ENCODE results near the gene FLT4.

Gene FLT4

GRCh38 chr5:180607861-180608571, 41.4 kb downstream of the FLT4 start:
- no peak for DNase-seq (ENCODE audit: low read depth in 2 of 2)

- DNase-seq (ENCODE audit: low read depth in 2 of 2), result no peak
These were observed 43.1 kb downstream of the FLT4 start for GRCh38 chr5:180606215-180606785.

GRCh38 chr5:180605554-180606214, 43.7 kb downstream of the FLT4 start:
- peak; percentile 27 to 68 for DNase-seq (ENCODE audit: low read depth in 2 of 2)

GRCh38 chr5:180604271-180604670, 45.1 kb downstream of the FLT4 start:
- DNase-seq (ENCODE audit: low read depth in 2 of 2), result no peak

DNA sequence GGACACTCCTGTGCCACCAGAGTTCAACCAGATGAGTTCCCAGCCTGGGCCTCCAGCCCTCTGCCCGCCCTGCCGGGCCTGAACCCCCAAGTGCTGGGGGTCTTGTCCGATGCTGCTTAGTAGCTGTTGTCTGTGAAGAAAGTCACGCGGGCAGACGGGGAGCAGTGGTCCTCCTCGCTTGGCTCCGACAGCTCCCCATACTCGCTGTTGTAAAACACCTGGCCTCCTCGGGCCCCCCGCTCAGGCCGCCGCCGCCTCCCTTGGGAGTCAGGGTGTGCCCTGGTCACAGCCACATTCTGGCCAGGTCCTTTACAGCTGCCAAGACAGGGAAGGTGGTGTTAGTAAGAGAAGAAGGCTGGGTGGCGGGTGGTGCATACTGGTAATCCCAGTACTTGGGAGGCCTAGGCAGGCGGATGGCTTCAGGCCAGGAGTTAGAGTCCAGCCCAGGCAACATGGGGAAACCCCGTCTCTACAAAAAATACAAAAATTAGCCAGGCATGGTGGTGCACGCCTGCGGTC, 46.3 kb downstream of the FLT4 start:
- DNase-seq (ENCODE audit: low read depth in 2 of 2), result no peak

DNA sequence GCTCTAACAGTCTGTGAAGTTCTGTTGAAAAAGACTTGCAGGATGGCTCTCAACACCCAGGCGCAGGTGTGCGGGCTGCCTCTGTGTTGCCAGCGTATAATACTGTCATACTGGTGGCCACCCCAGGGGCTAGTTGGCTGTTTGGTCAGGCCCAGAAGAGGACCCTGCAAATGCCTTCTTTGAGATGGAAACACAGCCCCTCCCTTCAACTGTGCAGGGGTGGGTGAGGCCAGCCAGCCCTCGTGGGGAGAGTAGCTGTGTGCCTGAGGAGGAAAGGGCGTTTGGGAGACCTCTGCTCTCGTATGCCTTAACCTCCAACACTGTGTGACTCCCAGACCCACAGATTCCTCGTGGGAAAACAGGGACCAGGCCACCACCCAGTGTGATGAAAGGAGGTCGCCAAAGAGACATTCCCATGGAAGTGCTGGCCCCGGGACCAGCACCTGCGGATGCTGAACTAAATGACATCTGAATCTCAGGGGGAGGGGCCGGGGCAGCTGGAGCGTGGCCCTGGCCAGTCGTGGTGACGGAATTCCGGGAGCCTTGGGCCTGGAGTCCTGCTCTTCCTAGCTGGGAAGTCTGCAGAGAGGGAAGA, 46.8 kb downstream of the FLT4 start:
- no peak for DNase-seq (ENCODE audit: low read depth in 2 of 2)

- DNase-seq (ENCODE audit: low read depth in 2 of 2), result no peak
These were observed 47.6 kb downstream of the FLT4 start for GRCh38 chr5:180601591-180602480.

DNA sequence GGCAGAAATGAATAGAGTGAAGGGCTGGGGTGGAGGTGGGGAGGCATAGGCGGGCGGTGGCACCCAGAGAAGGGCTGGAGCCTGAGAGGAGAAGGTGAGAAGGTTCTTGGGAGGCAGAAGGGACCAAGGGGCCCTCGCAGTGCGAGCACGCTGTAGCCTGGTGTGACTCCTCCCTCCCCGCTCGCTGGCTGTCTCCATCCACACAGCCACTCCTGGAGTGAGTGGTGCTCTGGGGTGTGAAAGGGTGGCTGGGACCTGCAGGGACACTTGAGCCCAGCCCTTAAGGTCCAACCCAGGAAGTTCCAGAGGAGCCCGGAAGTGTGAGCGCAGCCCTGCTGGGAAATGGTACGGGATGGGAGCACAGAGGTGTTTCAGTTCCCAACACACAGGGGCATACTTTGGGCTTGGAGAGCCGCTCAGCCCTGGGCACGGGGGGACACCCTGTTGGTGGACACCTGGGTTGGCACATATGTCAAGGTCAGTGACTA, 48.8 kb downstream of the FLT4 start:
- DNase-seq (ENCODE audit: low read depth in 2 of 2), result no peak

- DNase-seq (ENCODE audit: low read depth in 2 of 2), result no peak
These were observed 49.3 kb downstream of the FLT4 start for GRCh38 chr5:180599981-180600553.

DNA sequence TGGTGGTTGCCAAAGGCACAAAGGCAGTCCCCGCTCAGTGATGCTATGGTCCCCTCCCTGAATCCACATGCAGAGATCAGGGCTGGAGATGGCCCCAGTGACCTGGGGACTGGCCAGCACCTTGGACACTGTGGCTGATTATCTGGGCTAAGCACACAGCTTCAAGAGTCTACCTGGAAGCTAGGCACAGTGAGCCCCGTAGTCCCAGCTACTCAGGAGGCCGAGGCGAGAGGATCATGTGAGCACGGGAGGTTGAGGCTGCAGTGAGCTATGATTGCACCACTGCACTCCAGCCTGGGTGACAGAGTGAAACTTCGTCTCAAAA, 49.8 kb downstream of the FLT4 start:
- no peak for DNase-seq (ENCODE audit: low read depth in 2 of 2)

DNA sequence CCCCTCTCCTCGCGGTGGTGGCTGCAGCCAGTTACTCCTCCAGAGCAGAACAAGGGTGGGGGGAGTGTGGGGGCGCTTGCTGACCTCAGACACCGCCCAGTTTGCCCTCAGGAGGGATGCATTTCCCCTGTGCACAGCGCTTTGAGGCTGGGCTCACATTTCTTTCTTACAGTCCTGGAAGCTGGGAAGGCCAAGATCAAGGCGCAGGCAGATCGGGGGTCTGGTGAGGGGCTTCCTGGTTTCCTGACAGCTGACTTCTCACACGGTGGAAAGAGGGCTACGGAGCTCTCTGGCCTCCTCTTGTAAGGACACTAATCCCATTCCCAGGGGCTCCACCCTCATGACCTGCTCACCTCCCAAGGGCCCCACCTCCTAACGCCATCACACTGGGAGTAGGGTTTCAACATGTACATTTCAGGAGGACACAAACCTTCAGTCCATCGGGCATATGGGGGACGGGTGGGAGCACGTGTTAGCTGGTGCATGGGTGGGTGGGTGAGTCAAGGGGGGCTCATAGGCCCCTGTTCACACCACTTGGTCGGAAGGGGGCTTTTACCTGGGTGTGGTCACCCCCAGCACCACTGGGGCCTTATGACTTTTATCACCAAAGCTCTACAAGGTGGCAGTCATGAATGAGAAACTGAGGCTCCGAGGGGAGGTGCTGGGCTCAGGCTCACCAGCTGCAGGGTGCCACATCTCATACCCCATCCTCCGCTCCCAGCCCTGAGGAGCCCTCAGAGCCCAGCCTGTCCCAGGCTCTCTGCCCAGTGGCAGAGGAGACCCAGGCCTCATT, 50.4 kb downstream of the FLT4 start:
- no peak for DNase-seq (ENCODE audit: low read depth in 2 of 2)

GRCh38 chr5:180598316-180598701, 51.1 kb downstream of the FLT4 start:
- DNase-seq (ENCODE audit: low read depth in 2 of 2), result no peak

DNA sequence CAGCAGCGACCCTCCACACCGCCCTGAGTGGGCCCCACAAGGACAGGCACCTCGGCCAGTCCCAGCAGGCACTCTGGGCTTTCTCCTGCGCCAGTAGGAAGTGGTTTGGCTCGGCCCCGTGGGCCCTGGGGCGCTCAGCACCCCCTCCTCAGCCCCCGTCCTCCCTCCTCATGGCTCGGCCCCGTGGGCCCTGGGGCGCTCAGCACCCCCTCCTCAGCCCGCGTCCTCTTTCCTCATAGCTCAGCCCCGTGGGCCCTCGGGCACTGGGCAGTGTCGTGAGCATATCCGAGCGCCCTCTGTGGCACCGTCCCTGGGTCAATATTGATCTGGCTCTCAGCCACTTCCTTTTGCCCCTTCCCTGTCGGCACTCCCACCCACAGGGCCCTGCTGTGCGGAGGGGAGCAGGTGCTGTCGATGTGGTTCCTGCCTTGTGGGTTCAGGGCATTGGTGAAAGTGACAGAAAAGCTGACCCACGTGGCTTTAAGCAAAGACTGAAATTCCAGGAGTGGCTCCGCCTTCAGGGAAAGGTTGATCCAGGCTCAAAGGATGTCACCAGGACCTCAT, 52.6 kb downstream of the FLT4 start:
- DNase-seq (ENCODE audit: low read depth in 2 of 2), result no peak

- DNase-seq (ENCODE audit: low read depth in 2 of 2), result no peak
These were observed 53.2 kb downstream of the FLT4 start for GRCh38 chr5:180596115-180596667.

- no peak for DNase-seq (ENCODE audit: low read depth in 2 of 2)
These were observed 53.9 kb downstream of the FLT4 start for GRCh38 chr5:180595381-180596114.

DNA sequence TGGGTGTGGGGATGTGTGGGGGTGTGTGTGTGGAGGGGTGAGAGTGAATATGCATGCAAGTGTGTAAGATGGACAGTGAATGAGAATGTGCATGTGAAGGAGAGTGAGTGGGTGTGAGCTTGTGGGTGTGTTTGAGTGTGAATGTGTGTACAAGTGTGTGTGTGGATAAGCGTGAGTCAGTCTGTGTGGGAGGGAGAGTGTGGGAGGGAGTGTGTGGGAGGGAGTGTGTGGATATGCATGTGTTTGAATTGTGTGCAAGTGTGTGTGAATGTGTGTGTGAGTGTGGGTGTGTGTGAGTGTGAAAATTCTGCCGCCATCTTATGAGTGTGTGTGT, 54.4 kb downstream of the FLT4 start:
- DNase-seq (ENCODE audit: low read depth in 2 of 2), result no peak

DNA sequence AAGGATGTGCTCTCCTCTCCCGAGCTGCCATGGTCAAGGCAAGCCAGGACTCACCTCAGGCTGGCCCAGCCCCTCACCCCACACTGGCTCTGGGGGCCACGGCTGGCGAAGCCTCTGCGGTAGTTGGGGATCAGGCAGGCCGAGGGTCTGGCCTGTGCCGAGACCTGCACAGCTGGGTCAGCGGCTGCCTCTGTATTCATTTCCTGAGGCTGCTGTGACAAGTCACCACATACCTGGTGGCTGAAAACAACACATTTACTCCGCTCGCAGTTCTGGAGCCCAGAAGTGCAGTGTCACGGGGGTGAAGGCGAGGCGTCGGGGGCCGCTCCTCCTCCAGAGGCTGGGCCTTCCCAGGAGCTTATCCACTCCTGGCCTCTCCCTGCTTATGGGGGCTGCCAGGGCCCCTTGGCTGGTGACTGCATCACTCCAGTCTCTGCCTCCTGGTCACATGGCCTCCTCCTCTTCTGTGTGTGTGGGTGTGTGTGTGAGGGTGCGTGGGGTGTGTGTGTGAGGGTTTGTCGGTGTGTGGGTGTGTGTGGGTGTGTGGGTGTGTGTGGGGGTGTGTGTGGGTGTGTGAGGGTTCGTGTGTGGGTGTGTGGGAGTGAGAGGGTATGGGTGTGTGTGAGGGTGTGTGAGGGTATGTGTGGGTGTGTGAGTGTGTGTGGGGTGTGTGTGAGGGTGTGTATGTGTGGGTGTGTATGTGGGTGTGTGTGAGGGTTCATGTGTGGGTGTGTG, 54.9 kb downstream of the FLT4 start:
- no peak for DNase-seq (ENCODE audit: low read depth in 2 of 2)

DNA sequence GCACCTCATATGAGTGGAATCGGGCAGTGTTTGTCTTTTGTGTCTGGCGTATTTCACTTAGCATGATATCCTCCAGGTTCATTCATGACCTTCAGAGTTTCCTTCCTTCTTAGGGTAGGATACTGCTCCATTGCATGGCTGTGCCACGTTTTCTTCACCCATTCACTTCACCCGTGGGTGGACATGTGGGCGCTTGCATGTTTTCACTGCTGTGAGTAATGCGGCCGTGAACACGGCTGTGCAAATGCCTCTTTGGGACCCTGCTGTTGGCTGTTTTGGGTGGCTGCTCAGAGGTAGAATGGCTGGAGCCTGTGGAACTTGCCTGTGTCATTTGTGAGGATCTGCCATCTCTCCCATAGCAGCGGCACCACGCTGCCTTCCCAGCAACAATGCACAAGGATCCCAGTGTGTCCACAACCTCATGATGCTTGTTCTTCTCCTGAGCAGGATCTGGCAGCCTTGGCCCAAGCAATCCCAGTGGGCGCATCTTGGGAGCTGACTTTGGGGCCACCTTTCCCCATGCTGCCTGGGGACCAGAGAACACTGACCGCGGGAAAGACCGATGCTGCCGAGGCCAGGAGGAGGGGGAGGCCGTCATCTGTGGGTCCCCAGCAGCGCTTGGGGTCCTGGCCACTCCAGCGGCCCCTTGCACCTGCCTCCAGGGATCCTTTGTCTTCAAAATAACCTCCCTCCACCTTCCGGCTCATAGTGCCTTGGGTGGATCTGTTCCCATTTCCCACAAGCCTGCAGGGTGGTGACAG, 55.8 kb downstream of the FLT4 start:
- DNase-seq (ENCODE audit: low read depth in 2 of 2), result no peak

All from stimulated activated CD4-positive, alpha-beta T cell treated with anti-CD3 and anti-CD28 coated beads, Interleukin-12 subunit alpha, Interleukin-12 subunit beta, amount 100 ng/mL, for 24 hours (primary cell).